ENCODE measurements around the gene SHB. TPM values are rescaled to one million over a fixed set of nuclear protein-coding genes. Genes with fewer than 3 reads are reported as not detected.

SHB gene
- total RNA-seq, 1 donor from 2014 or later, result 39.0 TPM

DNA sequence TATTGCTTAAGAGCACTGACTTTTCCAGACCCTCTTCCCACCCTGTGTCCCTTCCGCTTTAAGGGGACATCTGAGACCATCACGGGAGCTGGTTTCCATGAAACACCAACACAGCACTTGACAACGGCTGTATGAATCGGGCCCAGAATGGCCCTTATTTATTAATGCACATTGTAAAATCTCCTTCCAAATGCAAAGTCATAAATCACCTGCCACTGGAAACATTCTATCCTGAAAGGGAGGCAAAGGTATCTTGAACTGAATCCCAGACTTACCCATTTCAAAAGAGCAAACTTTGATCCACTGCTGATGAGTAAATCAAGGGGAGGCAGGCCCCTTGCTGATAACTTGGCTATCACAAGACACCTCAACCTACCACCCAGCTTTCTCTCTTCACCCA lies 37.4 kb downstream of the SHB start:
- no peak for DNase-seq (ENCODE audit: low spot score)
- intact Hi-C loops (cut with DNase I), result no loop called here

DNA sequence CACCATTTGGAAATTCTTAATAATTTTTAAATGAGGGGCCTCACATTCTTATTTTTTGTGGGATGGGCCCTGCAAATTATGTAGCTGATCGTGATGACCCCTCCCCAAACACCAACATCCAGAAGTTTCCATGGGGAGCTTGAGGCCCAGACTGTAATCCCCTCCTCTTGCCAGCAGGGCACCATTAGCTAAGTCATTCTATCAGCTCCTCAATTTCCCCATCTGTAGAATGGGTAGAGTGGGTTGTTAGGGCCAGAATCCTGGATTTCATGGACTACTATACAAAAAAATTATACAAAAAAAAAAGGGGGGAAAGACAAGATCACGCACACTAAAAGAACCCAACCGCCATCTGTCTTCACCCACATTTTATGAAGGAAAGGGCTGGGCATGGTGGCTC lies 38.4 kb downstream of the SHB start:
- intact Hi-C loops (cut with DNase I), result no loop called here

DNA sequence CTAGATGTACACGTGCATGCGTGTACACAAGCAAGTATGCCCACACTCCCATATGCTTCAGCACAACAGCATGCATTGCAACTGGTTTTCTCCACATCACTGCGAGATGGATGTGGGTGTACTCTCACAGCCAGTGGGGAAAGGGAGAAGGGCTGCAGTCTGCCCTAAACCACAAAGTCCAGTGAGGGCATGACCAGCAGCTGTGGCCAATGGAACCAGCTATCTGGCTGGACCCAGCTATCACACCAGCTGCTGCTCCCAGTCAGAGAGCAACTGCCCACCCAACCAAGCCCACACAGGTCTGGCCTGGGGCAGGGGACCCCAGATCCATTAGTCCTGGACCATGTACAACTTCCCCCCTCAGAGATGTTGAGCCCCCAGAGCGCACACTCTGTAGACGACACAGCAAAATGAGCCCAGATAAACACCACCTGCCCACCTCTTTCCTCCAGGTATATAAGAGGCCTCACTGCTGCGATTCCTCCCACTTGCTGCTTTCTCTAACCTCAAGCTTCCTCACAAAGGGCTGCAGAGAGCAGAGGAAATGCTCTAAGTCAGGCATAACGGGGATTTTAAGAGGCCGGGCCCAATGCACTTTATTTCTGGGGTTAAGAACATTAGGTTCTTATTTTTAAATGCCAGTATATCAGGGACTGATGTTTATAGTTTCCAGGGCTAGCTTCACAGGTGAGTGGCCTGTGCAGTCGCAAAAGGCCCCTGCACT lies 39.0 kb downstream of the SHB start:
- intact Hi-C loops (cut with DNase I), result no loop called here
- no peak for DNase-seq (ENCODE audit: low spot score)

More for the DNA sequence above, 38.4 kb downstream of the SHB start:
- no peak for DNase-seq (ENCODE audit: low spot score)

DNA sequence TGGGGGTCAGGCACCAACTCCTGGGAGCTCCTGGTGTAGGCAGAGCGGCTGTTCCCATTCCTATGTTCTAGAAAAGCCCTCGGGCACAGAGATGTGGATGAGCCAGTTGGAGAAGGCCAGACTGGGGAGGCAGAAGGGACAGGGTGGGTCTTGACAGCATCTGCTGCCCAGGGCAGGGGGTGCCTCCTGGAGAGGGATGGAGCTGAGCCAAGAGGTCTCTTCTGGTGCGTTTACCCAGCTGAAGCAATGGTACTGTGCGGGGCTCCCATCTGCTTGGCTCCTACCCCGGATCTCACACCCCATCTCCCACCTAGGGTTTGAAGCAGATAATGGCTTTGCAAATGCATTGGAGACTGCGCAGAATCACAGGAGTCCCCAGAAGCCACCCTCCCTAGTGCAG lies 41.3 kb downstream of the SHB start:
- intact Hi-C loops (cut with DNase I), result no loop called here
- no peak for DNase-seq (ENCODE audit: low spot score)

DNA sequence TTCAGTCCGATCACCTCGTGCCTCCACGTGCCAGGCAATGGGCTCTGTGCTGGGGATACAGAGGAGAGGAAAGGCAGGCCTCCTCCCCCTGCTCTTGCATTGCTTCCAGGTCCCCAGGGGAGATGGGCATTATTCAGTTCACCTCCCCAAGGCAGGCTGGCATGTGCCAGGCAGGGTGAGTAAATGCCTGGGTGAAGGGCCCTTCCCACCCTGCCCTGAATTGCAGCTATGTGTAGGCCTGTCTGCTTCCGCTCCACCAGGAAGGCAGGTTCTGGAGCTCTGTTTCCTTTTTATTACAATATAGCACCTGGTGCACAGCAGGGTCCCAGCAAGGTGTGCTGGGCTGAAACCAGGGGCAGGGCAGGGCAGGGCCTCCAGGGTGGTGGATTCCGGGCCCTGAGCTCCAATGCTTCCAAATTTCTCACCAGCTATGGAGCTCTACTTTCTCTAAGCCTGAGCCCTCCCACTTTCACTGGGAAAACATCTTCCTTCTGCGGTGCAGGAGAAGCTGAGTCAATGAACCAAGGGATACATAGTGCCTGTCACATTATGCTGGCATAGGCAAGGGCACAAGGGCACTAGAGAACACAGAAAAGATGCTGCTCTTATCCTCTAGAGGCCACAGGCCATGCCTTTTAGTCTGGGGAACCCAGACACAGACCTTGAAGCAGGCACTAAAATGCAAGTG lies 42.0 kb downstream of the SHB start:
- intact Hi-C loops (cut with DNase I), result no loop called here
- DNase-seq (ENCODE audit: low spot score), result no peak

DNA sequence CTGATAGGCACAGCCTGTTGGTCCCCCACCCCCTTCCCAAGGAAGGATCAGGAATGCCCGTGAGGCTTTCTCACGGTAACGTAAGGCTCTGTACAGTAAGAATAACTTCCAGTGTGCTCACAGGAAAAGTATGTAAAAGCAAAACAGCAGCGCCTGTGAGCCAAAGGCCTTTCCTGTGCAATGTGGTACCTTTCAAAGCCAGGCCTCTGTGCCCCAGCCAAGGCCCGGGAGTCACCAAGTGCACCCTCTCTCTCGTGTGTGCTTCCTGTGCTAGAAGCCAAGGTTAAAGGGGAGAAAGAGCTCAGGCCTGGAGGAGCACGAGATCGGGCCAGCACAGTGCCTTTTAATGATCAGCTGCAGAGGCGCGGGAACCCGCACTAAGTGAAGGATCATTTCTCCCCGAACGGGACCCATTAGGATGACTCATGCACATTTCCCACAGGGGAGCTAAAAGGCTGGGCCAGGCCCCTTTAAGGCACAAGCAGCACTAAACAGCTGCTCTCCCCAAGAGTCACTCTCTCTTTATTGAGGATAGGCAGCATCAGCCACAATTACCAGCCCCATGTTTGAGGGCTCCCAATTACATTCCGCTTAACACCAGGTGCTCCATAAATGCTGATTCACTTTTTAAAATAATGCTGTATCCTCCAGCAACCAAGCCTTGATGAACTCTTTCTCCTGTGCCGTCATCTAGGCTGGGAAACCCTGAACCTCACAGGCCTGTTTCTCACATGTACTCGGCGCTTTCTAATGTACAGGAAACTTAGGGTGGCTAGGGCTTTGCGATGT lies 42.8 kb downstream of the SHB start:
- intact Hi-C loops (cut with DNase I), result no loop called here
- no peak for DNase-seq (ENCODE audit: low spot score)

DNA sequence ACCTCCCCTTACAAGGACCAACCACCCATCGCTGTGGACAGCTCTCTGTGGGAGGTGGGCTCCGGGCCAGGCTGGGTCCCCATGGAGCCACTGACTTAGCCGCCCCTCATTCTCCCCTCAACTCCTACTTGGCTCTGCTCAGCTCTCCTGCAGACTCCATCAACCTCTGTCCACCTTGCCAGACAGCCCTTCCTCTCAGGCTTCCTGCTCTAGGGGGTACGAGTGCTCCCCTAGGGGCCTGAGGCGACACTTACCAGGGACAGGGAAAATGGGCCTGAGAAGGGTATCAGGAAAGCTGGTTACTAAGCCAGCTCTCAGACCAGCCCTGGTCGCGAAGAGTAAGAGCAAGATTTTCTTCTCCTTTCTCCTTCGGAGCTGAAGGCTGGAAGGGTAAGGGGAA lies 43.9 kb downstream of the SHB start:
- intact Hi-C loops (cut with DNase I), result no loop called here

DNA sequence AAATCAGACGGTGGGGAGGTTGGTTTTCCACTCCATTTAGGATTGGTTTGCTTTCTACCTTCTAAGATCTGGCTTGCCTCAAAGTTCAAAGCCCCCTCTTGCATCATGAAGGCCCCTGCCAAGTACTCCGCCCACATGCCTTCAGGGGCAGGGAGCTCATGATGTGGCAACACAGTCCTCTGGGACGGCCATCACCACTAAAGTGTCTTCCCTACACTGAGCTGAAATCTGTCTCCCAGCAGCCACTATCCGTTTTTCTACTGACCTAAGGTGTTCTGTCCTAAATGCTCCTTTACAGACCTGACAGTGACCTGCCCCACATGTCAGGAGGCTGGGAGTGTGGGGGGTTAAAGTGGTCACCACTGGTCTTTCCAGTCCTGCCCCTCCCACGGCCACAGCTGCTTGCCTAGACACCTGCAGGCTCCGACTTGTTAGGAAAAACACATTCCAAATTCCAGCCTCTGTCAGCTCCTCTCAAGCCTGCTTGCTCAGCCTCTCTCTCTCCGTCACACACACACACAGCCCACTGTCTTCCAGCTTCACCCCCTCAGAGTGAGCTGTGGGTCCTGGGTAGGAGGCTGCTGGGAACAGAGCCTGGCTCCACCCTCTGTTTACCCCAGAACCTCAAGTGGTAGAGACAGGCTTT lies 44.9 kb downstream of the SHB start:
- DNase-seq (ENCODE audit: low spot score), result no peak
- intact Hi-C loops (cut with DNase I), result no loop called here

More for the DNA sequence above, 43.9 kb downstream of the SHB start:
- no peak for DNase-seq (ENCODE audit: low spot score)

DNA sequence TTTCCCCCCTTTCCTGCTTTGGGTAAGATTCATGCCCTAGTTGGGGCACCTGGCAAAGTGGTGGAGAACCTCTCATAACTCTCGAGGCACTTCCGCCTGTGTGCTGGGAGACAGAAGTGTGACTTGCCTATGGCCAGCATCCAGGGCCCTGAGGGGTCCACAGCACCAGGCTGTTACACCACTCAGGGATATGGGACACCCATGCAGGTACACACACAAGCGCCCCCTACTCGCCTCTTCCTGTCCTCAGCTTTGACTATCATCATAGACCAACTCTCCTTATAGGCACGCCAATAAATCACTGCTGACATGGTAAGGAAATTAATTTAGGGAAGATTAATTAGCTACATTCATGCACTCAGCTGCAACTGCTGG lies 45.4 kb downstream of the SHB start:
- intact Hi-C loops (cut with DNase I), result no loop called here
- DNase-seq (ENCODE audit: low spot score), result no peak

DNA sequence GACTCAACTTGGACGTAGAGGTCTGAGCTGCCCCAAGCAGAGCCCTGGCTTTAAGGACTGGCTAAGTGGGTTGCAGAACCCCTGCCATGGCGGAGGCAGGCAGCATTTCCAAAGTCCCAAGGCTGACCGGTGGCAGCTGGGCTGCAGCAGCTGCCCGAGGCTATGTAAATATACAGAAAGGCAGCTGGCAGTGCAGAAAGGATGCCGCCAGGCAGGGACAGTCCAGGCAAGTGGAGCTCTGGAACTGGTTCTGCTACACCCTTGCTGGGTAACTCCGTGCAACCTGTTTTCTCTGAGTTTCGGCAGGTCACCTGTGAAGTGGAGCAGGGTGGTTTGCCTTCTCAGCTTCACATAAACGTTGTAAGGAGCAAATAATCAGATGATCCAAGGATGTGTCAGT lies 46.0 kb downstream of the SHB start:
- DNase-seq (ENCODE audit: low spot score), result no peak
- intact Hi-C loops (cut with DNase I), result no loop called here

DNA sequence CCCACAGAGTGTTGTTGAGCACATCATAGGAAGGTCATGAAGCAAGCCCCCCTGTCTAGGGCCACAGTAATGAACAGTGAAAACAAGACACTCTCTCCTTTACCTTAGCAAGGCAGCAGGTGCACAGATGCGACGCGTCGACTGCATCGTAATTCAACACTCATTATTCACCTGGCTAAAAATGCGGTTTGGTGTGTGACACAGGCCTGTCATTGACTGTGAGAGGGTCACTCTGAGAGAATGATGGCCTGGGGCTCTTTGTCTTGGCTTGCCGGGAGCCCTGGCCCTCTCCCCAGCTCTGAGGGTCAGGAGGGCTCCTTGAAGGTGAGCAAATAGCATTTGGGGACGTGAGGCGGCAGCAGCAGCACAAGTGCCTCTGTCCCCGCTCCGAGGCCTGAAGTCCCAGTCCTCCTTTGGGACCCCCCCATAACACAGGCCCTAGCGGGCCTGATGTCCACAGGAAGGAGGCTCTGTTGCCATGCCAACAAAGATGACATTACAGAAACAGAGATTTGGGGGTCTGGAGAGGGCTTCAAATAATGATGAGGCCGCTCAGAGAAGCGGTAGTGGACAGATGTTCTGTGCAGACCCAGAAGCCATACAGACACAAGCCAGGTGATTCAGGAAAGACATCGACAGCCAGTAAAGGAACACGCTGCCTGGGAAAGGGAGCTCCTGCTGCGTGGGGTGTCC lies 46.7 kb downstream of the SHB start:
- no peak for DNase-seq (ENCODE audit: low spot score)
- intact Hi-C loops (cut with DNase I), result no loop called here

DNA sequence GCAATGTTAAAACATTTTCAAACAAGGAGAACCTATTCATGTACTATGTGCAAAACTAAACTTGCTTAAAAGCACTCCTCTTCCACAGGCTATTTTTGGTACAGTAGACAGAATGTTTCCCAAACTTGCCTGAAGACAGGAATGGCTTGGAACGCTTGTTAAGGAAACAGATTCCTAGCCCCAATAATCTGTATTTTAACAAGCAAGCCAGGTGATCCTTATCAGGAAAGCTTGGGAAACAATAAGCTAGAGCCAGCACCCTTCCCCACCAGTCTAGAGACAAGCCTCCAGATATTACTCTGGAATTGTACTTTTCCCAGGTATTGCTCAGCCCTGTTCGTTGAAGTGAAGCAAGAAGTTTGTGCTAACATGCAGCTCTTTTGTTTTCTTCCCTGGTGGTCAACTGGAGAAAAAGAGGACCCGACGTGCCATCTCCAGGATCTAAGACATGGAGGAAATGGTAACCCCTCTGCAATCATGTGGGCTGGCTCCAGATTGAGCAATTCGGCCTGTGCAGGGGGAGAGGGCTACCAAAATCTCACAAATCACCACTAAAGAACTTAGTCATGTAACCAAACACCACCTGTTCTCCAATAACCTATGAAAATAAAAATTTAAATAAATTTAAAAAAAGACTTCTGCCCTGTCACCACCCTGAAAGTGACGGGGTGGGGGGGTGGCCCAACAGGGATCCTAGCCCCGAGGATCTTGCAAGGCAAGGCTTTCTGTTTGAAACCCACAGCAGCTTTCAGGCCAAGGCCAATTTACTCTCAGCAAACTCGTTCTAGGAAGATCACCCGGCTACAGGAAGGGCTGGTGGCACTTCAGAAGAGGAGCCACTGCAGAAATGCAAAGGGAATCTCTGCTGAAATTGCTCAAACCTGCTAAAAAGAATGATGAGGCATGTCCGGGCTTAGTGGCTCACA lies 48.6 kb downstream of the SHB start:
- DNase-seq (ENCODE audit: low spot score), result no peak
- intact Hi-C loops (cut with DNase I), result no loop called here

DNA sequence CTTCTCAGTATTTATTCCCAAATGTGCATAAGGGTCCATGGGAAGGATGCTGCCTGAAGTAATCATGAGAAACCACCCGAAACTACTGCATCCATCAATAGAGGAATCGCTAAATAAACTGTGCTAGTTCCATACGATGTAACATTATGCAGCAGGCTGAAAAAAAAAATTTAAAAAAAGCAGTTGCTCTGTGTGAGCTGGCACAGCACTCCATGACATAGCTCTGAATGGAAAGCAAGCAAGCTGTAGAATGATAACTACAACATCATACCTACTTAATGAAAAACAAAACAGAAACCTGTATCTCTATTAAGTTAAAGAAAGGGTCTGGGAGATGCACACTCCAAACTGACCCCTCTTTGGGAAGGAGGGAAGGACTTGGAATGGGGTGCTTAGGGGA lies 49.3 kb downstream of the SHB start:
- intact Hi-C loops (cut with DNase I), result loop anchor here (2.0 to 5.0 kb wide), 2 partner anchors 29 to 48 kb away; partner anchors contain the start of gene SHB
- DNase-seq (ENCODE audit: low spot score), result no peak

DNA sequence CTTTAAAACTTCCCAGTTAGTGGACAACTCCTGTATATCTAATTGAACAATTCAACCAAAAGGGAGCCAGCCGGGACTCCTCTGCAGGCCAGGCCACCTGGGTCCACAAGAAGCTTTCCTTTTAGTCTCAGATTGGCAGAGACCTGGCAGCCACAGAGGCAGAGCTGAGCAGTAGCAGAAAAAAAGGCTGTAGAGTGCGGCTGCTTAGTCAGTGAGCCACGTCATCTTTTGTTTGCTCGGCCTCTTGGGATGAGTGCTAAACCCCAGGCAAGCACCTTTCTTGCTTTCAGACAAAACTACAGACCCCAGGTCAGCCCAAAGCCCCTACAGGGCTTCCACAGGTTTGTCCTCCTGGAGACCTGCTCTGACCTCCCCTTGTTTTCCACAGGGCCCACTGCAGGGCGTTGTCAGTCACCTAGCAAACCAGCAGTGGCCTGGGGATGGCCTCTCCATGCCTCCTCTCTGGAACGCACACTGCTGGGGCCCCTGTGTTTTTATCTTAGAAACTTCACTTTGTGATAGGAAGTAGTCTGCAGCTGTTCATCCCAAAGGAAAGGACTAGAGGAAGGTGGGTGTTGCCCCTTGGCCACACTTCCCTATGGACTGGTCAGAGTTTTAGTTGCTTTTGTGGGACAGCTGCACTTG lies 49.9 kb downstream of the SHB start:
- intact Hi-C loops (cut with DNase I), result loop anchor here (2.0 to 5.0 kb wide), 2 partner anchors 28 to 48 kb away; partner anchors contain the start of gene SHB

DNA sequence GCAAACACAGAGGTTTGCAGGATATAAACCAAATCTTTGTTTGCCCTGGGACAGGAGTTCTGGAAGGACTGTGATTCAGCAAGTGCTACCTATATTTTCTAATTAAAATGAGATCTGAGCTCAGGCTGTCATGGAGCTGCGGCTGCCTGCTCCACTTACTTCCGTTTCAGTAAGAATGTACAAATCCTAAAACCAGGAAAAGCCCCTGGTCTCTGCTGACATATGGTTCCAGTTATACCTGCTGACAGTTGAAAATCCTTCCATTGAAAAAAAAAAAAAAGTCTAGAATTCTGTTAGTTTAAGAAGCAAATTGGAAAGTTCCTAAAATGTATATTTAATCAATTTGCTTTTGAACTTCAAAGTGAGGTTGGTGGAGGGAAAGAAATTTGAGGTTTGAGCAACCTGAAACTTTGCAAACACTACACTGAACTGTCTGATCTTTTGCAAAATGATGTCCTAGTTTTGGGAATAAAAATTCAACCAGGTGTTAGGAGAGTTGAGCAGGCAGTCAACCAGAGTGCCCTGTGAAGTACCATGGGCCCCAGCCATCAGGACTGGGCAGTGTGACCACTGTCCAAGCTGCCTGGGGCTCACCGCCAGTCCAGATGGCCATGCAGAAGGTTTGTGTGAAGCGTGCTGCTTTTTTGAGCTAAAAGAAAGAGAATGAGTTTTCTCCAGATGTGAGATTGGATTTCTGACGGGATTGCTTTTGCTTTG lies 50.6 kb downstream of the SHB start:
- DNase-seq (ENCODE audit: low spot score), result no peak
- intact Hi-C loops (cut with DNase I), result loop anchor here (2.0 to 5.0 kb wide), 2 partner anchors 28 to 49 kb away; partner anchors contain the start of gene SHB

More for the DNA sequence above, 49.9 kb downstream of the SHB start:
- DNase-seq (ENCODE audit: low spot score), result no peak

DNA sequence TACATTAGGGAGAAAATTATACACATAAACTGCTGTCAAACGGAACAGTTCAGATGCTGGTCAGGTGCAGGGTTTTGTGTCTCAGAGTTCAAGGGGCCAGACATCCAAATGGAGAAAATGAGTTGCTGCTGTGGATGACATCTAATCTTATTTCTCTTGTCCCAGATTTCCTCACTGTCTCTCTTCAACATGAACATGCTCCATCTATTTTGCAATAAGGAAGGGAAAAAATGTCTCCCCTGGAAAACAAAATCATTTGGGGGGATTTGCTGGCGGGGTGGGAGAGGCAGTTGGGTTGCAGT lies 51.2 kb downstream of the SHB start:
- DNase-seq (ENCODE audit: low spot score), result no peak
- intact Hi-C loops (cut with DNase I), result loop anchor here (2.0 to 5.0 kb wide), 2 partner anchors 27 to 49 kb away; partner anchors contain the start of gene SHB
